Measurements from ENCODE around the gene KLF11. TPM values are rescaled to one million over a fixed set of nuclear protein-coding genes. Genes with fewer than 3 reads are reported as not detected.

Gene KLF11
- total RNA-seq, 4 donors from 2014 or later, result 20.1 to 57.2 (median 33.6) TPM

DNA sequence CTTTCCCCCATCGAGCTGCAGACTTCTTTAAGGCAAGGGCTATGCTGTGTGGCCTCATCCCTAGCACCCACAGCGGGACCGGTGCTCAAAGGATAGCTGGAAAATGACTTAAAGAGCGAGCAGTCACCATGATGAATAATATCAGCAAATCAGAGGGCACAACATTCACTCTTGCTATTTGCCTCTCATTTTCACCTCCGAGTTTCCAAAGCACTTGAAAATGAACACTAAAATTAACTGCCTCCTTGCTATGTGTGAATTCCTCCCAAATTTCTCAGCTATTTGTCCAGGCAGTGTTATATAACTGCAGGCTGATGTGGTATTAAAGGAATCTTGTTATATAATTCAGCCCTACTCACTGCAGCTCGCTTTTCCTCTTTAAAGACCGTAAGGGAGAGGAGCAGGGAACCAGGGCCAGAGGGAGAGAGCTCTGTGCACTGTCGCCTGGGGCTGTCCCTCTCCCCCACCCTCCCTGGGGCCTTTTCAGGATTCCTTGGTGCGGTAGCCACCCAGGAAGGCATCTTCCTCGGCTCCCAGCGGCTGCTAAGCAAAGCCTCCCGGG lies 35.4 kb downstream of the KLF11 start:
- H3K9me3 ChIP-seq, result no peaks in the 10 kb centered on the region
- peaks cover 0 to 55% (median 5%) of the 10 kb centered on the region in 3 donors for H3K4me1 ChIP-seq
- H3K27ac ChIP-seq, result peak overlapping the region; percentile 93 to 95 (median 95)
- TF ChIP-seq, protein P1, sequence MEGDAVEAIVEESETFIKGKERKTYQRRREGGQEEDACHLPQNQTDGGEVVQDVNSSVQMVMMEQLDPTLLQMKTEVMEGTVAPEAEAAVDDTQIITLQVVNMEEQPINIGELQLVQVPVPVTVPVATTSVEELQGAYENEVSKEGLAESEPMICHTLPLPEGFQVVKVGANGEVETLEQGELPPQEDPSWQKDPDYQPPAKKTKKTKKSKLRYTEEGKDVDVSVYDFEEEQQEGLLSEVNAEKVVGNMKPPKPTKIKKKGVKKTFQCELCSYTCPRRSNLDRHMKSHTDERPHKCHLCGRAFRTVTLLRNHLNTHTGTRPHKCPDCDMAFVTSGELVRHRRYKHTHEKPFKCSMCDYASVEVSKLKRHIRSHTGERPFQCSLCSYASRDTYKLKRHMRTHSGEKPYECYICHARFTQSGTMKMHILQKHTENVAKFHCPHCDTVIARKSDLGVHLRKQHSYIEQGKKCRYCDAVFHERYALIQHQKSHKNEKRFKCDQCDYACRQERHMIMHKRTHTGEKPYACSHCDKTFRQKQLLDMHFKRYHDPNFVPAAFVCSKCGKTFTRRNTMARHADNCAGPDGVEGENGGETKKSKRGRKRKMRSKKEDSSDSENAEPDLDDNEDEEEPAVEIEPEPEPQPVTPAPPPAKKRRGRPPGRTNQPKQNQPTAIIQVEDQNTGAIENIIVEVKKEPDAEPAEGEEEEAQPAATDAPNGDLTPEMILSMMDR (IDR thresholded peaks at IDR 0.05), result no peak
- no peak for TF ChIP-seq POLR2A (IDR thresholded peaks at IDR 0.05)
- no peak for TF ChIP-seq POLR2AphosphoS5 (IDR thresholded peaks at IDR 0.05)
- no peak for TF ChIP-seq EP300 (IDR thresholded peaks at IDR 0.05)
- H3K4me3 ChIP-seq, result peak overlapping the region; percentile 79 to 83
- peak; percentile 34 for ATAC-seq
- WGBS, 2 donors (ENCODE audit: low coverage in 1 of 2), result 0 to 21% methylated on average over 4 to 7 of the region's 12 CpGs
- peaks cover 7% of the 10 kb centered on the region for H3K27me3 ChIP-seq
- H3K36me3 ChIP-seq, result no peaks in the 10 kb centered on the region

DNA sequence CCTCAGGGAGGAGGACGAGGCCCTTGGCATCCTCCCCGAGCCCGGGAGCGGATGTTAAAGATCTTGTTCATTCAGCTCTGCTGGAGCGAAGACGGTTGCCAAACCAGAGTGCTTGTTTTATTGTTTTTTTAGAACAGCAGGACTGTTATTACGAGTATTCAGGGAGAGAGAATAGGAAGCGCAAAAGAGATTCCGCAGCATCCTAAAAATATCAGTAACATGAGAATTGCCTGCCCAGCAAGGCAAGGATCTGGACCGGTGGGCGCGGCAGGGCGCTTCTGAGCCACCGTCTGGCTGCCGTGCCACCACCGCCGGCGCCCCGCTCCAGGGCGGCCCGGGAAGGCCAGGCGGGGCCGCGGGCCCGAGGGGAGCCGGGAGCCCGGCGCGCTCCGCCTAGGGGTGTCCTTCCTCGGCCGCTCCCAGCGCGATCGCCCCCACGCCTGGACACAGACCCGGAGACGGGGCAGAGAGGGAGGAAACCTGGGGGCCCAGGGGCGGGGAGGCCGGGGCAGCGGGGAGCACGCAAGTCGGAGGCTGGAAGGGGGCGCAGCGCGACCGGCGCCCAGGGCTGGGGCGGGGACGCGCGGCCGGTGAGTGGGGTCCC lies 36.0 kb downstream of the KLF11 start:
- no peaks in the 10 kb centered on the region for H3K9me3 ChIP-seq
- H3K27me3 ChIP-seq, result peaks cover 7% of the 10 kb centered on the region
- H3K4me3 ChIP-seq, result peak overlapping the region; percentile 79 to 83
- TF ChIP-seq, protein P1 (IDR thresholded peaks at IDR 0.05), result no peak
- TF ChIP-seq POLR2A (IDR thresholded peaks at IDR 0.05) (no peak), POLR2AphosphoS5 (IDR thresholded peaks at IDR 0.05) (no peak), EP300 (IDR thresholded peaks at IDR 0.05) (no peak)
- ATAC-seq, result peak; percentile 60
- peaks cover 0 to 52% (median 7%) of the 10 kb centered on the region in 3 donors for H3K4me1 ChIP-seq
- peak overlapping the region; percentile 93 to 95 (median 95) for H3K27ac ChIP-seq
- 0% methylated on average over 6 of the region's 53 CpGs; no CpG with 5 or more reads in 1 of the 2 donors for WGBS, 2 donors (ENCODE audit: low coverage in 1 of 2)
- H3K36me3 ChIP-seq, result no peaks in the 10 kb centered on the region

- peak; percentile 70 for ATAC-seq
- WGBS, 2 donors (ENCODE audit: low coverage in 1 of 2), result no CpG with 5 or more reads among the region's 98 CpGs
- Histone ChIP-seq H3K9me3 (no peaks in the 10 kb centered on the region), H3K27ac (peak within 1 kb of the TSS; percentile 93 to 95 (median 95)), H3K36me3 (no peaks in the 10 kb centered on the region), H3K4me3 (peak within 1 kb of the TSS; percentile 79 to 83), H3K27me3 (peaks cover 7% of the 10 kb centered on the region), H3K4me1 (peaks cover 0 to 50% (median 7%) of the 10 kb centered on the region in 3 donors)
- TF ChIP-seq POLR2A (IDR thresholded peaks at IDR 0.05) (peak in 1 of 2 donors; percentile 15), EP300 (IDR thresholded peaks at IDR 0.05) (no peak)
- TF ChIP-seq, protein P1 (IDR thresholded peaks at IDR 0.05), result peak in 3 of 4 experiments; percentile 36 to 45 (median 43)
Measured at GRCh38 chr2:10079870-10080535, 36.7 kb downstream of the KLF11 start, which contains the start of gene CYS1. Gene CYS1, minus strand, starts transcription at chr2:10080411. Its CDS starts 188 bp downstream, at chr2:10080223.

- Histone ChIP-seq H3K4me3 (peak overlapping the region; percentile 79 to 83), H3K27me3 (peaks cover 7% of the 10 kb centered on the region), H3K9me3 (no peaks in the 10 kb centered on the region), H3K27ac (peak overlapping the region; percentile 60 to 95 (median 94)), H3K4me1 (peaks cover 0 to 50% (median 7%) of the 10 kb centered on the region in 3 donors), H3K36me3 (no peaks in the 10 kb centered on the region)
- TF ChIP-seq POLR2A (IDR thresholded peaks at IDR 0.05), result no peak
- TF ChIP-seq, protein P1 (IDR thresholded peaks at IDR 0.05), result no peak
- TF ChIP-seq EP300 (IDR thresholded peaks at IDR 0.05), result no peak
- TF ChIP-seq POLR2AphosphoS5 (IDR thresholded peaks at IDR 0.05), result no peak
- ATAC-seq, result peak; percentile 9
- 33 to 45% methylated on average over 4 to 9 of the region's 45 CpGs for WGBS, 2 donors (ENCODE audit: low coverage in 1 of 2)
Measured at GRCh38 chr2:10080536-10081304, 37.4 kb downstream of the KLF11 start.

All from gastroesophageal sphincter (tissue), 4 donors.